ENCODE measurements around the gene HK2.

The HK2 gene

DNA sequence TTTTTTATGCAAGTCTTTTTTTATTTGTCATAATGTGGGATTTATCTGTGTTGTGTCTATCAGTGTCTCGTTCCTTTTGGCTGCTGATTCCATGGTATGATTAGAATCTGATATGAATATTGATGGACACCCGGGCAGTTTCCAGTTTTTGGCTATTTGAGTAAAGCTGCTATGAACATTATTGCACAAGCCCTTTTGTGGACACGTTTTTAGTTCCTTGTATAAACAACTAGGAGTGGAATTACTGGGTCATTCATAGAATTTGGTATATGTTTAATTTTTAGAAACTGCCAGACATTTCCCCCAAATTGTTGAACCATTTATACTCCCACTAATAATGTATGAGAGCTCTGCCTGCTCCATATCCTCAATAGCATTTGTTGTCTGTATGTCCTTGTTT, 26.6 kb downstream of the HK2 start:
- no peak for TF ChIP-seq SPI1 (IDR thresholded peaks at IDR 0.05; ENCODE audit: borderline replicate concordance, low read depth)
- TF ChIP-seq GABPA (IDR thresholded peaks at IDR 0.05; ENCODE audit: low read depth) = no peak
- no peak for TF ChIP-seq REST (IDR thresholded peaks at IDR 0.05; ENCODE audit: insufficient replicate concordance, low read depth)
- no peak for TF ChIP-seq POLR2AphosphoS5 (IDR thresholded peaks at IDR 0.05; ENCODE audit: low read depth)
- TF ChIP-seq, protein P1, sequence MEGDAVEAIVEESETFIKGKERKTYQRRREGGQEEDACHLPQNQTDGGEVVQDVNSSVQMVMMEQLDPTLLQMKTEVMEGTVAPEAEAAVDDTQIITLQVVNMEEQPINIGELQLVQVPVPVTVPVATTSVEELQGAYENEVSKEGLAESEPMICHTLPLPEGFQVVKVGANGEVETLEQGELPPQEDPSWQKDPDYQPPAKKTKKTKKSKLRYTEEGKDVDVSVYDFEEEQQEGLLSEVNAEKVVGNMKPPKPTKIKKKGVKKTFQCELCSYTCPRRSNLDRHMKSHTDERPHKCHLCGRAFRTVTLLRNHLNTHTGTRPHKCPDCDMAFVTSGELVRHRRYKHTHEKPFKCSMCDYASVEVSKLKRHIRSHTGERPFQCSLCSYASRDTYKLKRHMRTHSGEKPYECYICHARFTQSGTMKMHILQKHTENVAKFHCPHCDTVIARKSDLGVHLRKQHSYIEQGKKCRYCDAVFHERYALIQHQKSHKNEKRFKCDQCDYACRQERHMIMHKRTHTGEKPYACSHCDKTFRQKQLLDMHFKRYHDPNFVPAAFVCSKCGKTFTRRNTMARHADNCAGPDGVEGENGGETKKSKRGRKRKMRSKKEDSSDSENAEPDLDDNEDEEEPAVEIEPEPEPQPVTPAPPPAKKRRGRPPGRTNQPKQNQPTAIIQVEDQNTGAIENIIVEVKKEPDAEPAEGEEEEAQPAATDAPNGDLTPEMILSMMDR (IDR thresholded peaks at IDR 0.05; ENCODE audit: insufficient read depth, low read length) = no peak
- H3K4me3 ChIP-seq (replicated peaks; ENCODE audit: insufficient read depth, low read length) = no peak overlapping the region
- DNase-seq (ENCODE audit: low read depth in 1 of 2, low spot score in 1 of 2) = no peak
- no peak overlapping the region for H3K27ac ChIP-seq (replicated peaks)
- no peaks in the 10 kb centered on the region for H3K27me3 ChIP-seq (ENCODE audit: insufficient read depth, poor library complexity, severe bottlenecking)

GRCh38 chr2:74861531-74861930, 27.6 kb downstream of the HK2 start:
- H3K27me3 ChIP-seq (ENCODE audit: insufficient read depth, poor library complexity, severe bottlenecking) = no peaks in the 10 kb centered on the region
- H3K27ac ChIP-seq (replicated peaks) = no peak overlapping the region
- no peak for DNase-seq (ENCODE audit: low read depth in 1 of 2, low spot score in 1 of 2)
- H3K4me3 ChIP-seq (replicated peaks; ENCODE audit: insufficient read depth, low read length) = no peak overlapping the region
- no peak for TF ChIP-seq GABPA (IDR thresholded peaks at IDR 0.05; ENCODE audit: low read depth)
- TF ChIP-seq POLR2AphosphoS5 (IDR thresholded peaks at IDR 0.05; ENCODE audit: low read depth) = no peak
- TF ChIP-seq REST (IDR thresholded peaks at IDR 0.05; ENCODE audit: insufficient replicate concordance, low read depth) = no peak
- no peak for TF ChIP-seq SPI1 (IDR thresholded peaks at IDR 0.05; ENCODE audit: borderline replicate concordance, low read depth)
- TF ChIP-seq, protein P1 (IDR thresholded peaks at IDR 0.05; ENCODE audit: insufficient read depth, low read length) = no peak

DNA sequence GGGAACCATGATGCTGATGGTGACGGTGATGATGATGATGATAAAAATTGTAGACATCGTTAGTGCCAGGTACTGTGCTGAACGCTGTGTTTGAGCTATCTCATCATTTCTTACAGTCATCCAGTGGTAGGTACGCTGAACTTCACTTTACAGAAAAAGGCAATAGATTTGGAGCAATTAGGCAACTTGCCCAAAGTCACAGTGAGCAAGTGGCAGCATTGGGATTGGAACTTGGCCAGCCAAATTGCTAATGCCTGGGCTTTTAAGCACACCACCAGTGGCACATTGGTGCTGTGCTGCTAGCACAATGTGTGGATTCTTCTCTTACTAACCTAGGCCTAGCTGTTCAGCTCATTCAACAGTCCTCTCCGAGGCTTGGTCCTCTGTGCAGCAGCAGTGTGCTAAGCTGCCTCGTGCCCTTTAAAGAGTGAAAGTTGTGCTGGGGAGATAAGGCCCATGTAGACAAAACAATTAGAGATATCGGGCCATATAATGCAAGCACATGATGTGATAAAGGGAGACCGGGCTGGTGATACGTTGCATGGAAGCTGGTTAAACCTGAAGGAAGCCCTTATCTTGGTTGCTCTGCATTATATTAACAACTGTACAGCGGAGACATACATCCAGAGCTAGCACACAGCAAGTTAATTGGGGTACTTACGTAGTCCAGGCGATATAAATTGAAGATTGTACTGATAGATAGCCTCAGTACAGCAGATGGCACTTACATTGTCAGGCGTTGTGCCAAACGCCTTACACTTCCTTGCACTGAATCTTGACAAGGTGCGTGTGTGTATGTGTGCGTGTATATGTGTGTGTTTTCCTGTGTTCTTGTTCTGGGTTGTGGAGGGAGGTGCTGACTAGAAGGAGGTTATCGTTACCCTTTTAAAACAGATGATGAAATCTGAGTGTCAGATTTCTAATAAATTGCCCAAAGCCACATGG, 28.4 kb downstream of the HK2 start:
- Histone ChIP-seq H3K27ac (replicated peaks) (no peak overlapping the region), H3K4me3 (replicated peaks; ENCODE audit: insufficient read depth, low read length) (no peak overlapping the region), H3K27me3 (ENCODE audit: insufficient read depth, poor library complexity, severe bottlenecking) (no peaks in the 10 kb centered on the region)
- no peak for DNase-seq (ENCODE audit: low read depth in 1 of 2, low spot score in 1 of 2)
- TF ChIP-seq GABPA (IDR thresholded peaks at IDR 0.05; ENCODE audit: low read depth) (no peak), POLR2AphosphoS5 (IDR thresholded peaks at IDR 0.05; ENCODE audit: low read depth) (no peak), REST (IDR thresholded peaks at IDR 0.05; ENCODE audit: insufficient replicate concordance, low read depth) (no peak), SPI1 (IDR thresholded peaks at IDR 0.05; ENCODE audit: borderline replicate concordance, low read depth) (no peak)
- TF ChIP-seq, protein P1 (IDR thresholded peaks at IDR 0.05; ENCODE audit: insufficient read depth, low read length) = no peak
